OCI-M2 (cell line): Measurements from ENCODE around the gene METRN.
"Not testable (repeated sequence)": the region's sequence is repeated elsewhere in the genome, so short reads cannot be mapped to it uniquely, and the experiment has no call there.

Source experiments
- DNase-seq: peaks from one replicate; lab custom pipeline; 2025; ENCODE audit not compliant: unreplicated experiment; lab: John Stamatoyannopoulos, UW

The METRN gene

GRCh38 chr16:754121-754607, 39.2 kb downstream of the METRN start:
- DNase-seq: not testable (repeated sequence)

- no peak for DNase-seq
Observed at GRCh38 chr16:754656-755055, 39.7 kb downstream of the METRN start.

GRCh38 chr16:756428-756827, 41.5 kb downstream of the METRN start:
- no peak for DNase-seq

GRCh38 chr16:759110-759910, 44.4 kb downstream of the METRN start:
- DNase-seq: no peak

GRCh38 chr16:760065-760464, 45.1 kb downstream of the METRN start:
- no peak for DNase-seq

GRCh38 chr16:760545-761343, 45.8 kb downstream of the METRN start, which contains the start of gene MSLN:
Gene MSLN (plus strand): TSS chr16:760734. CDS start chr16:762681, 1,947 bp downstream.
- no peak for DNase-seq

- no peak for DNase-seq
Observed at GRCh38 chr16:761625-762513, 47.0 kb downstream of the METRN start.

- DNase-seq: no peak
Observed at GRCh38 chr16:762595-763268, 47.8 kb downstream of the METRN start.

GRCh38 chr16:763369-764183, 48.7 kb downstream of the METRN start:
- no peak for DNase-seq

- DNase-seq: no peak
Observed at GRCh38 chr16:764184-764750, 49.3 kb downstream of the METRN start.

GRCh38 chr16:764848-765487, 50.0 kb downstream of the METRN start:
- no peak for DNase-seq

GRCh38 chr16:765488-765865, 50.6 kb downstream of the METRN start:
- DNase-seq: no peak

GRCh38 chr16:766008-766819, 51.3 kb downstream of the METRN start:
- DNase-seq: no peak

GRCh38 chr16:766820-767640, 52.1 kb downstream of the METRN start:
- no peak for DNase-seq

- no peak for DNase-seq
Observed at GRCh38 chr16:767743-768235, 52.9 kb downstream of the METRN start.

GRCh38 chr16:768428-768827, 53.5 kb downstream of the METRN start:
- DNase-seq: no peak
